HG02623 (cell line): Measurements from ENCODE around the gene PRKG2.

Source experiments
- ATAC-seq: cut with Tn5 transposase; IDR thresholded peaks from one replicate; pipeline ENCODE4 v1.9.1; 2021; ENCODE audit warnings: moderate library complexity; ENCODE audit not compliant: unreplicated experiment

Gene PRKG2

GRCh38 chr4:81106150-81106549 is 108.9 kb downstream of the PRKG2 start:
- ATAC-seq: no peak

- ATAC-seq: no peak
Observed at GRCh38 chr4:81102107-81102506, 112.9 kb downstream of the PRKG2 start.

GRCh38 chr4:81096566-81096965 is 118.5 kb downstream of the PRKG2 start:
- no peak for ATAC-seq

GRCh38 chr4:81095389-81095788 is 119.6 kb downstream of the PRKG2 start:
- no peak for ATAC-seq

- ATAC-seq: no peak
Observed at GRCh38 chr4:81093720-81094401, 121.2 kb downstream of the PRKG2 start.

DNA sequence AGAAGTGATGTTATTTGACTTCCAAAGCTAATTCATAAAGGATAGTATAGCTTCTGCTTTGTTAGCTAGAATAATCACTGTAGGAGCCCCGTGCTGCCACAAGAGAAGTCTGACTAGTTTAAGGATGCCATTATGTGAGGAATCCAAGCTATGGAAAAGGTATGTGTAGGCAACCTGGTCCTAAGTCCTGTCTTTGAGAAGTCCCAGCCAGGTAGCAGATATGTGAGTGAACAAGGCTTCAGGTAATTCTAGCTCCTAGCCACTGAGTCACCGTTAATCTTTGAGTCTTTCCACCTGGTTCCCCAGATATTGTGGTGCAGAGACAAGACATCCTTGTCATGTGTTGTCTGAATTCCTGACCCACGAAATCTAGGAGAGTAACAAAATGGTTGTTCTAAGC is 129.0 kb downstream of the PRKG2 start:
- no peak for ATAC-seq

DNA sequence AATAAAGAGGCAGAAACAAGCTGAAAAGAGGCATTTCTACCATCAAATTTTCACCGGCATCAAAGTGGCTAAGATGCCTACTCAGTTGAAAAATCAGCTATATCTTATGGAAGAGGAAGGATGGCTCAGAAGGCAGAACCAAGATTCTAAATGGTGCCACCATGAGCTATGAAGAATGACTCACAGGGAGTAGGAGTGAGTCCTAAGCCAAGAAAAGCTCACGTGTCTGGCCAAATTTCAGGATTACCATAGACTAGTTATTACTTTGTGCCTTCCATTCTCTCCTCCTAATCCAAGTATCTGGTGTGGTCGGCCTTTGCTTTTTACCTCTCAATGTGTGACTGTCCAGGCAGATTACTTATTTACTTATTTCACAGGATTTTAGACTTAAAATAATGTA is 129.7 kb downstream of the PRKG2 start:
- ATAC-seq: no peak

DNA sequence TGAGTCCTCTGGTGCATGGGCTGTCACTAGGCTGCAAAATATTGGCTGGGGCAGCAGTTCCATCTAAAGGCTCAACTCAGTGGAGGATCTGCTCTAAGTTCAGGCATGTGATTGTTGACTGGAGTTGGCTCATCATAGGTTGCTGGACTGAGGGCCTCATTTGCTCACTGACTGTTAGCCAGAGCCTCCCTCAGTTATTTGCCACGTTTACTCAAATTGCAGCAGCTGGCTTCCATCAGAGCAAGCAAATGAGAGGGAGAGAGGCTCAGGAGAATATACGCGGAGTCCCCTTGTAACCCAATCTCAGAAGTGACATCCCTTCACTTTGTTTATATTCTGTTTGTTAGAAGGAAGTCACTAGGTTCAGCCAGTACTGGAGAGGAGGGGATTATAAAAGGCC is 130.4 kb downstream of the PRKG2 start:
- no peak for ATAC-seq

GRCh38 chr4:81084029-81084428 is 131.0 kb downstream of the PRKG2 start:
- ATAC-seq: no peak

DNA sequence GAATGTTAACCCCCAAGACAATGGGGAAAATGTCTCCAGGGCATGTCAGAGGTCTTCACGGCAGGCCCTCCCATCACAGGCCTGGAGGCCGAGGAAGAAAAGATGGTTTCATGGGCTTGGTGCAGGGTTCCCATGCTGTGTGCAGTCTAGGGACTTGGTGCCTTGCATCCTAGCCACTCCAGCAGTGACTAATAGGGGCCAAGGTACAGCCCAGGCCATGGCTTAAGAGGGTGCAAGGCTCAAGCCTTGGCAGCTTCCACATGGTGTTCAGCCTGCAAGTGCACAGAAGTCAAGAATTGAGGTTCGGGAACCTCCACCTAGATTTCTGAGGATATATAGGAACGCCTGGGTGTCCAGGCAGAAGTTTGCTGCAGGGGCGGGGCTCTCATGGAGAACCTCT is 133.9 kb downstream of the PRKG2 start:
- no peak for ATAC-seq

- ATAC-seq: no peak
Observed at GRCh38 chr4:81071013-81071412, 144.0 kb downstream of the PRKG2 start.

DNA sequence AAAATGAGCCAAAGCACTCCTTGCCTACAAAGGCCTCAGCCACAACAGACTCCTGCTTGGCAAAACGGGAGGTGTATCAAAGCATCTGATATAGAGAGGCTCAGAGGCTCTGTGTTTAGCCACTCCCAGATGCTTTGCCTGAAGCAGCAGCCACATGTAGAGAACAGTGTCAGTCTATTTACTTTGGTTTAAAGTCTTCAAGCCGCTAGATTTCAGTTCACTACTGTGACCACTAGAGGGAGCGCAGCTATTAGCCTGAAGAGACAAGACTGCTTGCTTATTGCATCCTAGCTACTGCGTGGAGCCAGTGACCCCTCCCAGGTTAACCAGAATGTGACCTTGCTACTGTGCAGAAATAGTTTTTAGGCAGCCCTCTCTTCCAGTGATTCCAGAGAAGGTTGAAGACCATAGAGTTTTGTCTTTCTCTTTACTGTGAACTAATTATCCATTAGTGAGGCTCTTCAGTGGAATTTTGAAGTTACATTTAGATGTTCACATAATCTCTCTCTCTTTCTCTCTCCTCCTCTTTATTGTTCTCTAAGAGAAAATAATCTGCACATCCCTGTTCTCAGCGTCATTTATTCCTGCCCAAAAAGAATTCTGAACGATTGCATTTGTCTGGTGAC is 145.2 kb downstream of the PRKG2 start:
- peak; percentile 99 for ATAC-seq

DNA sequence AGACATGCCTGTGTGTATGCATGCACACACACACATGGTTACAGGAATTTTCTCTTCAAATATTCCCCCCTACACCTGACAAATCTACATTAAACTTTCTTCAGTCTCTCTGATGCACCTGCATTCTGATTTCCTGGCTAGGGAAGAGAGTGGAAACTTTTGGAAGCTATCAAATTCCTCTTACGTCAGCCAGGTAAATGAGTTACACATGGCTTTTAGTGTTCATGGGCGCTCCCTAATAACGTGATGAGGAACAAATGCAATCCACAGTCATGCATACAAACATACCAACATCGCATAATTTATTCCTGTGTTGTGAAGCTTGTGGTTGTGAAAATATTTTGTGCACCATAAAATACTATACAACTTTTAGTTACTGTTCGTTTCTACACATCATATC is 149.6 kb downstream of the PRKG2 start:
- no peak for ATAC-seq

DNA sequence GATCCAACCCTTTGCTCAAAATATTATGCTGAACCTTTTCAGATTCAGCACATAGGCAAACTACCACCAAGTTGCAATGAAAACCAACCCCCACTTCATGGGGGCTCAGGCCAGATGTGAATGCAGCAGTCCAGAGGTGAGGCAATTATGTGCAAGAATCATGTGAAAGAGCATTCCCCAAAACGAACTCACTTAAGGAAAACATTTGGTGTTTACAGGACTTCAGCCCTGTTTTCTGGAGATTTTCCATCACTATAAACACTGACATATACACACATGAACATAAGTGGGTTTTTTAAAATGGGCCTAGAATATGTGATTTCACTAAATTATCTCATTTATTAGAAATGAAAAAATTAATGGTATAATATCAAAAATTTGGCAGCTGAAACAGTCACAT is 153.0 kb downstream of the PRKG2 start:
- ATAC-seq: no peak

DNA sequence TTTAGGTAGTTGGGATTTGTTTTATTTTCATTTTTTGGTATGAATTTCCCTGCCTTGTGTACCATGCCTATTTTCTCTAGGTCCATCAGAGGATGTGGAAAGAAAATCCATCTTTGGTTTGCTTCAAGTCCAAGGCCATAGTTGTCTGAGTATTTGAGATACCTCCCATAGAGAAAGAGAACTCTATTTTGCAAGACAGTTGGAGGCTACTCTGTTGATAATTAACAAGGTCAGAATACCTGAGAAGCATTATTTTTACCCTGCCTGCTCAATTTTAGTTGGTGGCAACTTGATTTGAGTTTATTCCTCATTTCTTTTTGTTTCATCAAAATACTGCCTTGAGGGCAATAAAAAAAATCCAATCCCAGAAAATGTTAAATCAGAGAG is 153.7 kb downstream of the PRKG2 start:
- ATAC-seq: no peak

- no peak for ATAC-seq
Observed at GRCh38 chr4:81060587-81061343, 154.3 kb downstream of the PRKG2 start.

DNA sequence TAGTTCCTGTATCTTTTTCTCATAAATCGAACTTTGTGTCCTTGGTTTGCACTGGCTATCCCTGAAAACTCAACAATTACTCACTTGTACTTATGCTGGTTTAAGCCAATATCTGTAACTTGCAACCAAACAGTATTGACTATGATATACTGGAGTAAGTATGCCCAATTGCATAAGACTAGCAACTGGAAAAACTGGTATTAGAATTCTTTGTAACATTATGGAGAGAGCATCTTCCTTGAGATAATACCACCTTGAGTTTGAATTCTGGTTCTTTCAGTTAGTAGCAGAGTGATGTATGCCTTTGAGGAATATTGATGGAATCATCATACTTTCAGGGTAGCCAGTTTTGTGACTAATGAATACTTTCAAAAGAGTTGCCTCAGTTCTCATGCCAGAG is 156.4 kb downstream of the PRKG2 start:
- no peak for ATAC-seq

DNA sequence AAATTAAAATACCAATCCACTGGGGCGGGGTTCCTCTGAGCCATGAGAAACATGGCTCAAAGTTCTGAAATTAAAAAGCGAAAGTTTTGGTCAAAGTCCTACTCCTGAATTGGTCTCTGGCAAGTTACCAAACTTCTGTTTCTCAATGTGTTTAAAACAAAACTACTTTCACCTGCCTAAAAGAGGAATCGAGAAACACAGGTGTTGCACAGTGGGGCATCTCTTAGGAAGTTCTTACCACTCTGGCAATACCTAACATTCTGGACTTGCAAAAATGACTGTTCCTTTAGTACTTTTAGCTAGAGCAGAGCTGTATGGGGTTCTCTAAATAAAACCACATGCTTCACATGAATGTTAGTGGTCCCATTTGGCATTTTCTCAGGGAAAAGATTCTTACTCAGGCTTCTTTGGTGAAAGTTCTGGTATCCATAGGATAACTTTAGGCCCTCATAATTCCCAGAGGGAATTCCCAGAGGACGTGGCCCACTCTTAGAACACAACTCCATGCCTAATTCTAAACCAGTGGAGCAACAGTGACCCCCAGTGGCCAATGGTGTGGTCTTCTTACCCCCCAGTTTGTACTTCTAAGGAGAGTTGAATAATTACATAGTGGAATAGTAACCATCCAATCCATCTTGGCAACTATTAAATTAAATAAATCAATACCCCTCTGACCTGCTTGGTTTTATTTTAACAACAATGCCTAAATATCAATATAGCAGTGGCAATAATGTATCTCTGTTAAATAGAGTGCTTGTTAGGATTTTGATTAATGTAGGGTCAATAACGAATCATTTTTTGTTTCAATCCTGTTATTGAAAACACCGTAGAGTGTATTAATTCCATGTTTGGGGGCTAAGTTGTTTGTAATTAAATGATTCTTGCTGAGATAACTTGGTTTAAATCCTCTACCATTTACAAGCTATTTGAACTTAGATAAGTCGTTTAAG is 162.6 kb downstream of the PRKG2 start:
- peak; percentile 99 for ATAC-seq

GRCh38 chr4:81049907-81050306 is 165.1 kb downstream of the PRKG2 start:
- no peak for ATAC-seq

DNA sequence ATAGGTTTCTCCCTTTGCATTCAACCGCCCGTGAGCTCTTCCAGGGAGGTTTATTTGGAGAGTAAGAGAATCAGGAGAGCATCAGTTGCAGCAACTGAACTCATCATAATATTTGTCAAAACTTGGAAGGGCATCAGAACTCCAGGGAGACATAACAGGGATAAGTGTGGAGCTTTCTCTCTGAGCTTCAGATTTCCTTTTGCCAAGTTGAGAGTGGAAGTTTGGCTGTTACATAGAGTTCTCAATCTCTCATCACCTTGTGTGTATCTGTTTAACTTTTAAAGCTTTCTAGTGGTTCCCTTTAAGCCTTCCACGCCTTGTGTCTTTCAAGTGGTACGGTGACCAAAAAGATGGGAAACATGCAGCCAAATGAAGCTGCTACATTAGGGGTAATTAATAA is 165.7 kb downstream of the PRKG2 start:
- no peak for ATAC-seq
